Measurements from ENCODE around the gene CRK.
"Not testable (repeated sequence)": the region's sequence is repeated elsewhere in the genome, so short reads cannot be mapped to it uniquely, and the experiment has no call there.

Gene CRK

GRCh38 chr17:1423456-1424135 is 32.4 kb downstream of the CRK start:
- DNase-seq (ENCODE audit: low read depth): no peak

GRCh38 chr17:1422885-1423284 is 33.1 kb downstream of the CRK start:
- peak; percentile 92 for DNase-seq (ENCODE audit: low read depth)

- DNase-seq (ENCODE audit: low read depth): no peak
Measured at GRCh38 chr17:1421470-1421869, 34.6 kb downstream of the CRK start.

GRCh38 chr17:1420981-1421380 is 35.1 kb downstream of the CRK start:
- no peak for DNase-seq (ENCODE audit: low read depth)

GRCh38 chr17:1420163-1420562 is 35.9 kb downstream of the CRK start:
- DNase-seq (ENCODE audit: low read depth): no peak

GRCh38 chr17:1418476-1418875 is 37.6 kb downstream of the CRK start:
- not testable (repeated sequence) for DNase-seq (ENCODE audit: low read depth)

- no peak for DNase-seq (ENCODE audit: low read depth)
Measured at GRCh38 chr17:1416414-1416813, 39.6 kb downstream of the CRK start.

- DNase-seq (ENCODE audit: low read depth): no peak
Measured at GRCh38 chr17:1414634-1415033, 41.4 kb downstream of the CRK start.

GRCh38 chr17:1414001-1414574 is 41.9 kb downstream of the CRK start:
- DNase-seq (ENCODE audit: low read depth): no peak

- DNase-seq (ENCODE audit: low read depth): peak; percentile 87
Measured at GRCh38 chr17:1413281-1413791, 42.7 kb downstream of the CRK start.

GRCh38 chr17:1412185-1413110 is 43.6 kb downstream of the CRK start:
- no peak for DNase-seq (ENCODE audit: low read depth)

GRCh38 chr17:1402262-1402586 is 53.8 kb downstream of the CRK start:
- DNase-seq (ENCODE audit: low read depth): no peak

- DNase-seq (ENCODE audit: low read depth): peak; percentile 90
Measured at GRCh38 chr17:1399679-1400512, 56.1 kb downstream of the CRK start, which contains the start of gene YWHAE. Gene YWHAE, minus strand, starts transcription at chr17:1400222. Its CDS starts 112 bp downstream, at chr17:1400110.

GRCh38 chr17:1398931-1399678 is 56.9 kb downstream of the CRK start:
- DNase-seq (ENCODE audit: low read depth): no peak

GRCh38 chr17:1398028-1398427 is 58.0 kb downstream of the CRK start:
- no peak for DNase-seq (ENCODE audit: low read depth)

- not testable (repeated sequence) for DNase-seq (ENCODE audit: low read depth)
Measured at GRCh38 chr17:1395876-1396665, 60.0 kb downstream of the CRK start.

GRCh38 chr17:1391577-1391976 is 64.5 kb downstream of the CRK start:
- DNase-seq (ENCODE audit: low read depth): no peak

GRCh38 chr17:1390432-1391367 is 65.3 kb downstream of the CRK start:
- no peak for DNase-seq (ENCODE audit: low read depth)

Measured in stromal cell of bone marrow (primary cell).